Renal pelvis (tissue), 4 donors: ENCODE results near the gene TPRG1. TPM values are rescaled to one million over a fixed set of nuclear protein-coding genes. Genes with fewer than 3 reads are reported as not detected.
A peak's percentile ranks its signal among the peaks of the same experiment; 100 is the strongest.

Experiments used
- DNase-seq: peaks from one replicate; pipeline ENCODE4 v3.0.0-alpha.2; 2013
- polyA plus RNA-seq, 3 donors: library from polyadenylated mRNA; unstranded; fragments of 120-200 nt; gene quantifications; one replicate each; pipeline ENCODE4 v1.2.1, GENCODE V29; 2013; ENCODE audit not compliant: insufficient read length in 3 of 3

Gene TPRG1
- polyA plus RNA-seq, 3 donors = 0.30 to 0.65 (median 0.42) TPM

GRCh38 chr3:189229196-189229828, 57.5 kb downstream of the TPRG1 start:
- DNase-seq = no peak

GRCh38 chr3:189232790-189233189, 61.0 kb downstream of the TPRG1 start:
- DNase-seq = no peak

- peak; percentile 56 for DNase-seq
These were observed 61.6 kb downstream of the TPRG1 start for GRCh38 chr3:189233225-189233858.

GRCh38 chr3:189235214-189235613, 63.4 kb downstream of the TPRG1 start:
- DNase-seq = no peak

GRCh38 chr3:189236352-189236751, 64.6 kb downstream of the TPRG1 start:
- no peak for DNase-seq

- no peak for DNase-seq
These were observed 65.8 kb downstream of the TPRG1 start for GRCh38 chr3:189237526-189237925.

- DNase-seq = no peak
These were observed 66.3 kb downstream of the TPRG1 start for GRCh38 chr3:189238071-189238470.

- DNase-seq = no peak
These were observed 67.8 kb downstream of the TPRG1 start for GRCh38 chr3:189239616-189240015.

GRCh38 chr3:189249987-189250386, 78.2 kb downstream of the TPRG1 start:
- DNase-seq = no peak

- no peak for DNase-seq
These were observed 86.5 kb downstream of the TPRG1 start for GRCh38 chr3:189258261-189258660.

- DNase-seq = peak; percentile 34
These were observed 89.1 kb downstream of the TPRG1 start for GRCh38 chr3:189260556-189261493.

- DNase-seq = peak; percentile 23
These were observed 91.0 kb downstream of the TPRG1 start for GRCh38 chr3:189262746-189263145.

GRCh38 chr3:189267981-189268613, 96.3 kb downstream of the TPRG1 start:
- no peak for DNase-seq

- no peak for DNase-seq
These were observed 97.6 kb downstream of the TPRG1 start for GRCh38 chr3:189269365-189269764.

- DNase-seq = peak; percentile 45
These were observed 98.6 kb downstream of the TPRG1 start for GRCh38 chr3:189270248-189270832.

- DNase-seq = peak; percentile 37
These were observed 100.8 kb downstream of the TPRG1 start for GRCh38 chr3:189272500-189273119.

GRCh38 chr3:189273736-189274135, 102.0 kb downstream of the TPRG1 start:
- DNase-seq = no peak

- DNase-seq = no peak
These were observed 103.4 kb downstream of the TPRG1 start for GRCh38 chr3:189275182-189275581.

GRCh38 chr3:189275852-189276251, 104.1 kb downstream of the TPRG1 start:
- DNase-seq = no peak

- no peak for DNase-seq
These were observed 104.9 kb downstream of the TPRG1 start for GRCh38 chr3:189276444-189277219.
